Astrocyte (in vitro differentiated cells and primary cell): Measurements from ENCODE around the gene CLNS1A. TPM values are rescaled to one million over a fixed set of nuclear protein-coding genes. Genes with fewer than 3 reads are reported as not detected.

ENCODE experiments used
- DNase-seq: peaks from one replicate; pipeline ENCODE4 v3.0.0-alpha.2; 2010; ENCODE audit warnings: low read depth
- FAIRE-seq: peaks from 2 replicates; lab custom pipeline; 2011; peaks lifted over from hg19 to GRCh38; lab: Jason Lieb, UNC
- H2AFZ ChIP-seq: 2 replicates; pipeline ENCODE4 v1.6.0; 2012; ENCODE audit warnings: low read depth, low read length, inconsistent platforms
- H3K27ac ChIP-seq: 2 replicates; pipeline ENCODE4 v1.5.1; 2011; ENCODE audit warnings: low read depth, low read length, inconsistent platforms
- H3K27me3 ChIP-seq: 2 replicates; pipeline ENCODE4 v1.6.0; 2011; ENCODE audit warnings: low read length, inconsistent platforms; ENCODE audit not compliant: insufficient read depth
- H3K36me3 ChIP-seq: 2 replicates; pipeline ENCODE4 v1.5.1; 2011; ENCODE audit warnings: low read length, inconsistent platforms; ENCODE audit not compliant: insufficient read depth
- H3K4me1 ChIP-seq: 2 replicates; pipeline ENCODE4 v1.5.1; 2011; ENCODE audit warnings: low read length, inconsistent platforms; ENCODE audit not compliant: insufficient read depth
- H3K4me2 ChIP-seq: 2 replicates; pipeline ENCODE4 v1.6.0; 2012; ENCODE audit warnings: low read length, inconsistent platforms
- H3K4me3 ChIP-seq: 2 replicates; pipeline ENCODE4 v1.5.1; 2011; ENCODE audit warnings: low read depth, mild to moderate bottlenecking, low read length, inconsistent platforms; ENCODE audit not compliant: insufficient read depth
- H3K79me2 ChIP-seq: 2 replicates; pipeline ENCODE4 v1.6.0; 2012; ENCODE audit warnings: mild to moderate bottlenecking, low read length, inconsistent platforms; ENCODE audit not compliant: insufficient read depth
- H3K9ac ChIP-seq: 2 replicates; pipeline ENCODE4 v1.6.0; 2012; ENCODE audit warnings: mild to moderate bottlenecking, low read length, inconsistent platforms
- H3K9me3 ChIP-seq: 2 replicates; pipeline ENCODE4 v1.5.1; 2012; ENCODE audit warnings: low read depth, mild to moderate bottlenecking, low read length, inconsistent platforms; ENCODE audit not compliant: insufficient read depth
- H4K20me1 ChIP-seq: 2 replicates; pipeline ENCODE4 v1.6.0; 2012; ENCODE audit warnings: low read length, inconsistent platforms; ENCODE audit not compliant: insufficient read depth
- H3K27ac Mint-ChIP-seq: one replicate; pipeline ENCODE4 v1.8.0; 2021; ENCODE audit warnings: mild to moderate bottlenecking, mixed read lengths; ENCODE audit not compliant: unreplicated experiment
- H3K27me3 Mint-ChIP-seq: one replicate; pipeline ENCODE4 v1.8.0; 2021; ENCODE audit warnings: low read depth, mixed read lengths; ENCODE audit not compliant: unreplicated experiment
- H3K36me3 Mint-ChIP-seq: one replicate; pipeline ENCODE4 v1.8.0; 2021; ENCODE audit warnings: low read depth, mixed read lengths; ENCODE audit not compliant: unreplicated experiment
- H3K4me1 Mint-ChIP-seq: one replicate; pipeline ENCODE4 v1.8.0; 2021; ENCODE audit warnings: low read depth, mixed read lengths; ENCODE audit not compliant: unreplicated experiment
- H3K4me3 Mint-ChIP-seq: one replicate; pipeline ENCODE4 v1.8.0; 2021; ENCODE audit warnings: mild to moderate bottlenecking, moderate library complexity, mixed read lengths; ENCODE audit not compliant: unreplicated experiment
- H3K9me3 Mint-ChIP-seq: one replicate; pipeline ENCODE4 v1.8.0; 2021; ENCODE audit warnings: mild to moderate bottlenecking, mixed read lengths; ENCODE audit not compliant: unreplicated experiment
- CTCF ChIP-seq: IDR thresholded peaks from 2 replicates; pipeline ENCODE4 v1.5.1; 2011; ENCODE audit warnings: low read depth, mild to moderate bottlenecking, inconsistent platforms, low read length, moderate library complexity; ENCODE audit not compliant: insufficient read depth
- EZH2 ChIP-seq: IDR thresholded peaks from 2 replicates; pipeline ENCODE4 v1.6.1; 2012; ENCODE audit warnings: mild to moderate bottlenecking, low read length, inconsistent platforms; ENCODE audit not compliant: insufficient read depth
- total RNA-seq: library from RNA; stranded (reverse); gene quantifications from 2 replicates; pipeline ENCODE4 v1.2.1, GENCODE V29; 2021

The CLNS1A gene
- total RNA-seq, 1 donor from 2014 or later, result 104 TPM

DNA sequence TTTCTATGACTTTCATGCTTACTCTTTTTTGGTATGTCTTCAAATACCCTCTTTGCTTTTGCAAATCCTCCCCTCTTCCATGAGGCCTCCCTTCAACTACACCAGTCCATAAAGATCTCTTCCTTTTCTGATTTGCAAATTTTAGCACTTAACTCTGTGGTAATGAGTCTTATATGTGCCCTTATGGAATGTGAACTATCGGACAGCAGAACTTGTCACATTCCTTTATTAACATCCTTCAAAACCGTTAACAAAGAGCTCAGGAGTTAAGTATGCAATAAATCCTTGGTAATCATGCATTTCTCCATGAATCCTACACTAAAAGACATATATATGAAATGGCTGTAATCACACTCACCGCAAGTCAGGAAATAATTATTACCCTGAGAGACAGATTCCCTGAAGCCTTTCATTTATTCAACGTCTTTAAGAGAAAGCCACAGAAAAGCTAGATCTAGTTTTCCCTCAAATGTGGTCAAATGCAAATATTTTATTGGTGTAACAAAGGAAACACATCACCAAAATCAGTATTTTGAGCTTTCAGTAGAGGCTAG lies 7.4 kb downstream of the CLNS1A start:
- no peak overlapping the region for H3K27ac Mint-ChIP-seq
- peaks cover 75% of the 10 kb centered on the region for H3K79me2 ChIP-seq

DNA sequence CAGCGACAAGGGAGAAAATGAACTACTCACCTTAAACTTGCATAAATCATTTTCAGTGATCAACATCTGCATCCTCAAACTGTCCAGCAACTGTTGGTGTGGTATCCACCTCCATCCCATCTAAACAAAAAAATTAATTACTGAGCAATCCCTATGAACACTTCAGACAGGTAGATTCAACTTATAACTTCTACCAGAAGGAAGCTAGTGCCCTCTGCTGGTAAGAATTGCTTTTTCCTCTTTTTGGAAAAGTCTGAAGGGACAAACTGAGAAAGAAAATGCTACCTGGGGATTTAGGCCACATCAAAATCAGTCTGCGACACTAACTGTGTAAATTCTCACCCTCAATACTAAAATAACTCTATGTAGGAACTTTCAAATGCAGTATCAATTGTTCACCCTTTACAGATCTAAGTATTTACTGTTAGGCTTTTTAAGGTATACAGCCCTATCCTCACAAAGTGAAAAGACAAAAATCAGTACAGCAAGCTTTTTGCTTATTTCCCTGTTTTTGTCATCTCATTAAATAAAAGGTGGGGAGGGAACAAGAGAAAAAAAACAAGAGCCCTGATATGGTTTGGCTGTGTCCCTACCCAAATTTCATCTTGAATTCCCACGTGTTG lies 17.9 kb downstream of the CLNS1A start:
- DNase-seq, result peak; percentile 19

More for the DNA sequence above, 7.4 kb downstream of the CLNS1A start:
- Histone ChIP-seq H3K4me2 (no peak overlapping the region), H3K9me3 (no peaks in the 10 kb centered on the region), H3K36me3 (peaks cover 20% of the 10 kb centered on the region), H3K27me3 (no peaks in the 10 kb centered on the region), H2AFZ (no peak overlapping the region), H3K9ac (no peak overlapping the region), H3K4me3 (no peak overlapping the region), H3K27ac (no peak overlapping the region), H4K20me1 (peaks cover 25% of the 10 kb centered on the region), H3K4me1 (no peaks in the 10 kb centered on the region)
- H3K27me3 Mint-ChIP-seq, result no peaks in the 10 kb centered on the region
- peaks cover 4% of the 10 kb centered on the region for H3K4me1 Mint-ChIP-seq
- H3K4me3 Mint-ChIP-seq, result no peak overlapping the region
- TF ChIP-seq CTCF (no peak), EZH2 (no peak)
- DNase-seq (no peak), FAIRE-seq (no peak)
- peaks cover 4% of the 10 kb centered on the region for H3K36me3 Mint-ChIP-seq
- H3K9me3 Mint-ChIP-seq, result no peaks in the 10 kb centered on the region

More for the DNA sequence above, 17.9 kb downstream of the CLNS1A start:
- Mint-ChIP-seq H3K4me3 (no peak overlapping the region), H3K27me3 (no peaks in the 10 kb centered on the region), H3K4me1 (no peaks in the 10 kb centered on the region), H3K36me3 (peaks cover 5% of the 10 kb centered on the region), H3K27ac (no peak overlapping the region), H3K9me3 (no peaks in the 10 kb centered on the region)
- Histone ChIP-seq H3K4me1 (no peaks in the 10 kb centered on the region), H3K36me3 (peaks cover 27% of the 10 kb centered on the region), H4K20me1 (no peaks in the 10 kb centered on the region), H3K79me2 (no peaks in the 10 kb centered on the region), H3K4me2 (no peak overlapping the region), H3K27me3 (no peaks in the 10 kb centered on the region), H3K4me3 (no peak overlapping the region), H2AFZ (no peak overlapping the region), H3K9ac (no peak overlapping the region), H3K27ac (no peak overlapping the region), H3K9me3 (no peaks in the 10 kb centered on the region)
- peak; percentile 52 for FAIRE-seq
- no peak for TF ChIP-seq EZH2
- TF ChIP-seq CTCF, result peak; percentile 82
